Measurements from ENCODE around the gene KCND3.

DNA sequence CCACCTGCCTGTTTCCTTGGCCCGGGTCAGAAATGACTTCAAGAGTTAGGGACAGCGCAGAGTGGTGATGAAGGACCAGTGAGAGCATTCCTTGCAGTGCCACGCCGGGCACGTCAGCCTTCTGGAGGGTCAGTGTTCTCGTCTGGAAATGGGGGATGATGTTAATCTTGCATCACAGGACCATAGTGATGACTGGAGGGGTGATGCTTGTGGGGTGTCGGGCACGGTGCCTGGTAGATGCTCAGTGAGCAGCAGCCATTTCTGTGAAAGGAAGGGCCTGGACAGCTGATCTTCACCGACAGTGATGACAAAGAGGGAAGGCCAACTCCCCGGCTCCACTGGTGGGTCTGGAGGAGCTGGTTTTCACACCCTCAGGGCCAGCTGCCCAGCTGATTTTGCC lies 177.6 kb downstream of the KCND3 start:
- TF ChIP-seq, protein P1, sequence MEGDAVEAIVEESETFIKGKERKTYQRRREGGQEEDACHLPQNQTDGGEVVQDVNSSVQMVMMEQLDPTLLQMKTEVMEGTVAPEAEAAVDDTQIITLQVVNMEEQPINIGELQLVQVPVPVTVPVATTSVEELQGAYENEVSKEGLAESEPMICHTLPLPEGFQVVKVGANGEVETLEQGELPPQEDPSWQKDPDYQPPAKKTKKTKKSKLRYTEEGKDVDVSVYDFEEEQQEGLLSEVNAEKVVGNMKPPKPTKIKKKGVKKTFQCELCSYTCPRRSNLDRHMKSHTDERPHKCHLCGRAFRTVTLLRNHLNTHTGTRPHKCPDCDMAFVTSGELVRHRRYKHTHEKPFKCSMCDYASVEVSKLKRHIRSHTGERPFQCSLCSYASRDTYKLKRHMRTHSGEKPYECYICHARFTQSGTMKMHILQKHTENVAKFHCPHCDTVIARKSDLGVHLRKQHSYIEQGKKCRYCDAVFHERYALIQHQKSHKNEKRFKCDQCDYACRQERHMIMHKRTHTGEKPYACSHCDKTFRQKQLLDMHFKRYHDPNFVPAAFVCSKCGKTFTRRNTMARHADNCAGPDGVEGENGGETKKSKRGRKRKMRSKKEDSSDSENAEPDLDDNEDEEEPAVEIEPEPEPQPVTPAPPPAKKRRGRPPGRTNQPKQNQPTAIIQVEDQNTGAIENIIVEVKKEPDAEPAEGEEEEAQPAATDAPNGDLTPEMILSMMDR (conservative IDR thresholded peaks at IDR 0.05): no peak
- TF ChIP-seq ZFX (IDR thresholded peaks at IDR 0.05): no peak
